VCaP (cell line): Measurements from ENCODE around the gene UBA3.

Experiments used
- H3K27ac ChIP-seq: fragments of 450-650 bp; 2 replicates; pipeline ENCODE4 v1.5.1; 2017
- CTCF ChIP-seq: fragments of 450-650 bp; conservative IDR thresholded peaks from 2 replicates; pipeline ENCODE4 v1.5.1; 2017; ENCODE audit warnings: mild to moderate bottlenecking, moderate library complexity

Gene UBA3

GRCh38 chr3:69012800-69013252 lies 67.3 kb downstream of the UBA3 start:
- peak overlapping the region; percentile 93 for H3K27ac ChIP-seq
- no peak for TF ChIP-seq CTCF

GRCh38 chr3:69012100-69012799 lies 67.9 kb downstream of the UBA3 start:
- no peak for TF ChIP-seq CTCF
- H3K27ac ChIP-seq: peak overlapping the region; percentile 93

GRCh38 chr3:69011096-69011730 lies 69.0 kb downstream of the UBA3 start:
- H3K27ac ChIP-seq: no peak overlapping the region
- no peak for TF ChIP-seq CTCF

- no peak for TF ChIP-seq CTCF
- no peak overlapping the region for H3K27ac ChIP-seq
Observed at GRCh38 chr3:69009559-69010410, 70.4 kb downstream of the UBA3 start.

- no peak for TF ChIP-seq CTCF
- H3K27ac ChIP-seq: no peak overlapping the region
Observed at GRCh38 chr3:69008980-69009379, 71.2 kb downstream of the UBA3 start.

GRCh38 chr3:69005791-69006482 lies 74.2 kb downstream of the UBA3 start:
- TF ChIP-seq CTCF: no peak
- no peak overlapping the region for H3K27ac ChIP-seq
